Cerebellar cortex (tissue), 1 donor: Measurements from ENCODE around the gene MAPK4.
A peak's percentile ranks its signal among the peaks of the same experiment; 100 is the strongest.

Source experiments
- DNase-seq: peaks from one replicate; pipeline ENCODE4 v3.0.0-alpha.2; 2015; ENCODE audit warnings: low spot score

Gene MAPK4

DNA sequence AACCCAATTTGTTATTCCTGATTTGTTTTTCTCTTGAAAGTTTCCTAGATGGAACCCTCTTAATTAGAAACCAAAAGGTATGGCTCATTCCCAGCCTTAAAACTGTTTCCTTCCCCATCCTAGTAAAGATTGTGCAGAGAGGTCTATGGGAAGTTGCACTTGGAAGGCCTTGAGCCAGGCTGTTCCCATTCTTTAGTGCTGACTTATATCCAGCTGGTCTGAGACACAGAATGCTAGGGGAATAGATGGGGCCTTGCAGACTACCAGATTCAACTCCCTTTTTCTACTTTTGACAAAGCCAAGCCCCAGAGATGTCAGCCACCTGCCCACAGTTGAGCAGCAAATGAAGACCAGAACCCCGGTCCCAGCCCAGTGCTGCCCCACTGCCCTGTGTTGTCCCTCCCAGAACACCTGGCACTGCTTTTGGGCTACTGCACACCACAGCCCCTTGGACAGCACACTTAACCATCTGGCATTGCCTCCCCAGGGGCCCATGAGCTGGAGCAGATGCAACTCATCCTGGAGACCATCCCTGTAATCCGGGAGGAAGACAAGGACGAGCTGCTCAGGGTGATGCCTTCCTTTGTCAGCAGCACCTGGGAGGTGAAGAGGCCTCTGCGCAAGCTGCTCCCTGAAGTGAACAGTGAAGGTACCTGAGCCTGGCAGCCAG lies 161.7 kb downstream of the MAPK4 start:
- DNase-seq = no peak

DNA sequence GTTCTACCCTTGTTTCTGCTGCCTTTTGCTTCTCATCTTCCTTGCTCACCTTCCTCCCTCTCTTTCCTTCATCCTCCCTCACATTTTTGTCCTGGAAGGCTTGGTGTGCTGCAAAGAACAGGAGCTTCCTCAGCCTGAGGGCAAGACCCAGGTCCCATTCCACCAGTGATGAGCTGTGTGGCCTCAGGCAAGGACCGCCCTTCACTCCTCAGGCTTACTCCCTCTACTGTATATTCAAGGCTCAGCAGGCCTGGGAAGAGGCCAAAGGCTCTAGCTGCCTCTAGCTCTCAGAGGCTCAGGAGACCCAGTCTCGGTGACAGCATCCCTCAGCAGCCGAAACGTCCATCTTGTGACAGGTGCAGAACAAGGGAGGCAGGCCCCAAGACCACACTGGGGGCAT lies 162.4 kb downstream of the MAPK4 start:
- no peak for DNase-seq

DNA sequence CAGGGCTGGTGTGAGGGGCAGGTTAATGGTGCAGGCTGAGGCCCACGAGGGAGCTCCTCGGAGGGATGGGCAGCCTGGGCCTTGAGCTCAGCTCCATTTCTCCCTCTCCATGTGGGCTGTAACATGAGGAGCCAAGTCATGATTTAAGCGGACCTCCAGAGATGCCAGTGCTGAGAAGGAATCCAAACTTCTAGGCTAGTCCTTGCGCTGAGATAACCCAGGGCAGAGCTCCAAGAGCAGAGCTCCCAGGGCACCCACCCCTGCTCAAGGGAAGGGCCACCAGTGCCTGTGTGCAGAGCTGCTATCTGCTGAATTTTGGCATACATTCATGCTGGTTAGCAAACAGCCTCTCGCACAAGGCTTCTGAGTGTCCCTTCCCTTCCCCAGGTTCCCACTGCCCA lies 164.9 kb downstream of the MAPK4 start:
- DNase-seq = no peak

DNA sequence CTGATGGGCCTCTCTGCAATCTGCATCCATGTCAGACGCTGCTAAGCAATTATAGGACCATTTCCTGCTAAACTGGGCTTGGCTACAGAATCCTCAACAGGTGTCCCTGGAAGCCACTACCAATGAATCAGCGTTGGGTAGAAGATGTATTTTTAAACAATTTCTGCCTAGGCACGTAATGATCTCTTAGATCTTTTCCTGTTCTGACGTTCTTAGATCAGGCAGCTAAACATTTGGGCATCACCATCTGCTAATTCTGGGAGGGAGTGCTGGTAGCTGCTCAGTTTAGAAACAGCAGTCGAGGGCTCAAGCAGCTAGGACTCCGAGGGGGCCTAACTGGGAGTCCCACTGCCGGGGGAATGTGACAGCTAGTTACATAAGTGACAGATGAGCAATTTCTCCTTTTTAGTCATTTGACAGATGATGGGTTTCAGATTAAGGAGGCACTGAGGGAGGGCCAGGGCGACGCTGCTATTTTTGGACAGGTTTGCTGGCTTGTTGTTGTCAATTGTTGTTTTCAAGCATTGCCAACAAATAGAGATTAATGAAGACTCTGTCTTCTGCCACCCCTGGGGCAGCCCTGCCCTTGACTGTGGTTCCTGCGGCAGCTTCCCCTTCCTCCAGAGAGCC lies 167.2 kb downstream of the MAPK4 start:
- peak; percentile 82 for DNase-seq

DNA sequence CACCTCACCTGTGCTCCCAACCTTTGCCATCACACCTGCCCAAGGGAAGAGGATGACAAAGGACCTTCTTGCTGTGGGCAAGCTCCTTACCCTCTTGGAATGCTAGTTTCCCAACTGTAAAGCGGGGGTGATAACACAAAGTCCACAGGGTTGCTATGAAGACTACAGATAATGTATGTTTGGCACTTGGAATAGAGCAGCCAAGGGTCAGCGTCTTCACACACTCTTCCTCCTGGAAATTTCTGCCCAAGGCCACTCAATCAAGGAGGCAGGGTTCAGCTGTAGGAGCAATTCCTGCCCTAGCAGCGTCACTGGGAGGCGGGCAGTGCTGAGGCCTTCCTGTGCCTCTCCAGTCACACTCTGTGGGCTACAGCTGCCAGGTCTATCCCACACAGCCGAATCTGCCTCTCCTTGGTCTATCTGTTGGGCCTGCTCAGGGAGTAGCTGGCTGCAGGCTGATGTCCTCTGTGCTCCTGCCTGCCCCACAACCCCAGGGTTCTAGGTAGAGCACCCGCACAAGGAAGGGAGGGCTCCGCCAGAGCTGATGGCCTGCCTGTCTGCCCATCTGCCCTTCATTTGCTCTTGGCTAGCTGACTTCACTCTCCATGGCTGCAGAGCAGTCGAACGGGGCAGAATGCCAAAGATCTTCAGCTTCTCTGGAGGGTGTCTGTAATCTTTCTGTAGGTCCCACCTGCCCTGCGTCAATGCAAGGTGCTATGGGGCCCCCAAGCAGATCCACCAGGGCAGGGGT lies 168.0 kb downstream of the MAPK4 start:
- peak; percentile 93 for DNase-seq

DNA sequence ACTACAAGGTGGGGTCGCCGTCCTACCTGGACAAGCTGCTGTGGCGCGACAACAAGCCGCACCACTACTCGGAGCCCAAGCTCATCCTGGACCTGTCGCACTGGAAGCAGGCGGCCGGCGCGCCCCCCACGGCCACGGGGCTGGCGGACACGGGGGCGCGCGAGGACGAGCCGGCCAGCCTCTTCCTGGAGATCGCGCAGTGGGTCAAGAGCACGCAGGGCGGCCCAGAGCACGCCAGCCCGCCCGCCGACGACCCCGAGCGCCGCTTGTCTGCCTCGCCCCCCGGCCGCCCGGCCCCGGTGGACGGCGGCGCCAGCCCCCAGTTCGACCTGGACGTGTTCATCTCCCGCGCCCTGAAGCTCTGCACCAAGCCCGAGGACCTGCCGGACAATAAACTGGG lies 169.5 kb downstream of the MAPK4 start:
- no peak for DNase-seq

DNA sequence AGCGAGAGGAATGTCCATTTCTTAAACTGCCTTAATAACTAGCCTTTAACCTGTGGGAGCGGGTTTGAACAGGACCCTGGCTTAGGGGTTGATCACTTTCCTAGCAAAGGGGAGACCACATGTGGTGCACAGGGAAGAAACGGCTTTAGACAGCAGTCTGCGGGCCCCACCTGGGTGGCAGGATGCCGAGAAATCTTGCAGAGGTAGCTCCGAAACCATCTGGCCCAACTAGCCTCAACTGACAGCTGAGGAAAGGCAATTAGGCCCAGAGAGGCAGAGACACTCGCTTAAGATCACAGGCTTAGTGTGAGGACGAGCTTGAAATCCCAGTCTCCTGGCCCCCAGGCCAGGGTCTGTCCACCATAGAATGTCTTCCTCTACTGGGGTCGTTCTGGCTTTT lies 170.1 kb downstream of the MAPK4 start:
- no peak for DNase-seq

DNA sequence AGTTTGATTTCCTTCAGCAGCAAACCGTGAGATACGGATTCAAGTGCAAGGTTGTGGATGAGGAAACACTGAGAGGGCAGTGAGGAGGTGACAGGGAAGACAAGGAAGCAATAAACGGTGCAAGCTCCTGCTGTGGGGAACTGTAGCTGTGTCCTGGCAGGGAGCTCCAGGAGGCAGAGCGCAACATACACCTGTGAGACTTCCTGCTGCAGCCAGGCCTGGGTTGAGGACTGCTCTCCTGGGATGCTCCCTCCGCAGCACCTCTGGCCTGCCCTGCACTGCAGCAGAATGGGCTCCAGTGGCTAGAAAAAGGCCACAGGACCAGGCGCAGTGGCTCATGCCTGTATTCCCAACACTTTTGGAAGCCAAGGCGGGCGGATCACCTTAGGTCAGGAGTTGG lies 174.5 kb downstream of the MAPK4 start:
- no peak for DNase-seq

DNA sequence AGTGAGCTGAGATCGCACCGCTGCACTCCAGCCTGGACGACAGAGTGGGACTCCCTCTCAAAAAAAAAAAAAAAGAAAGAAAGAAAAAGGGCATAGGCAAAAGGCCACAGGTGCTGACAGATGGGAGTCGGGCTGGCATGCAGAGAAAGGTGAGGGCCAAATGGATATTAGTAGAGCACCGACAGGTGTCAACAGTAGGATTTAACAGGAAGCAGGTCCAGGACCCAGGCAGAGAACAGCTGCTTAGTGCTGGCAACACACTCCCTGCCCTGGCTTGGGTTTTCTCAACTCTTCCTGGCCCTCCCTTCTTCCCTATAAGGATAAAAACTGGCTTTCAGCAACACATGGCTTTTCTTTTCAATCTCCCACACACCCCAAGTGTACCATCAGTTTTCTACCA lies 175.0 kb downstream of the MAPK4 start:
- DNase-seq = peak; percentile 85

DNA sequence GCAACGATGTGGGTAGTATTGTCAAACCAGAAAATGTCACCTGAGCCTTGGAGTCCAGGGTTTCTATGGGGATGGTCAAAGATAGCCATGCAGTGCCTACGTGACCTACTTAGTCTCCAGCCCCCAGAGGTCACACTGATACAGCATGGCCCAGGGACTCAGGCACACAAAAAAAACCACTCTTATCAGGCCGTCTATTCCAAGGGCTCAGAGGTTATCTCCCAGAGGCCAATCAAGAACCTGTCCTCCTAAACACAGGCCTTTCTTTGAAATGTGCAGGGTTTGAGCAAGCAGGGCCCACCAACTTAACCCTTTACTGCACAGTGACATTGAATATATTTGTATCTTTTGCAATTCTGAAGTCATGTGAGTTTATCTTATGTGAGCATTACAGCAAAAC lies 177.2 kb downstream of the MAPK4 start:
- DNase-seq = no peak

DNA sequence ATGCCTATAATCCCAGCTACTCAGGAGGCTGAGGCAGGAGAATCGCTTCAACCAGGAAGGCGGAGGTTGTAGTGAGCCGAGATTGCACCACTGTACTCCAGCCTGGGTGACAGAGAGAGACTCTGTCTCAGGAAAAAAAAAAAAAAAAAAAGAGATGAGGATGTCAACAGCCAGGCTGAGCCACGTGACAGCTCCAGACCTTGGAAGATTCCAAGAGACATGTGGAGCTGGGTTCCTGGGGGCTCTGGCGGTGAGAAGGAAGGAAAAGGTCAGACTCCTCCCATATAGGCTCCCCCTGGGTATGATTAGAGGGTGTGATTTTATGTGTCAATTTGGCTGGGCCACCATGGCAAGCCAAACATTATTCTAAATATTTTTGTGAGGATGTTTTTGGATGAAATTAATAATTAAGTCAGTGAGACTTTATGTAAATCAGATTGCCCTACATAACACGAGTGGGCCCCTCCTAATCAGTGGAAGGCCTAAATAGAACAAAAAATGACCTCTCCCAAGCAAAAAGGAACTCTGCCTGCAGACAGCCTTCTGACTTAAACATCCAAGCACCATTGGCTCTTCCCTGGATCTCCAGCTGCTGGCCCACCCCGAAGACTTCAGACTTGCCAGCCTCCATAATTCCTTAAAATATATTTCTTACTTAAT lies 178.3 kb downstream of the MAPK4 start:
- DNase-seq = no peak

DNA sequence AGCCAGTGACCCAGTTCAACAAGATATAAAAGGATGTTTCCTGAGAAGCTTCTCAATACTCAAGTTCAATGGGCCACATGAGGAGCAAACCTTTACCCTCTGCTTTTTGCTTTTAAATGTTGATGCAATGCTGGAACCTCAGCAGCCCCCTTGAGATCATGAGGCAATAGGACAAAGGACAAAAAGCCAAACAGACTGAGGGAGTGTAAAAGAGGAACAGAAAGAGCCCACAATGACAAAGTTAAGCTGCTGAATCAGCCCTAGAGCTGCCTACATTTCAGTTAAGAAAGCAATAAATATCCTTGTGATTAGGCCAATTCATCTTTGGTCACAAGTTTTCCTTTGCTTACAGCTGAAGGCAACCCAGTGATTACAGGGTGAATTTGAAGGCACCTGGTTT lies 183.1 kb downstream of the MAPK4 start:
- DNase-seq = no peak

DNA sequence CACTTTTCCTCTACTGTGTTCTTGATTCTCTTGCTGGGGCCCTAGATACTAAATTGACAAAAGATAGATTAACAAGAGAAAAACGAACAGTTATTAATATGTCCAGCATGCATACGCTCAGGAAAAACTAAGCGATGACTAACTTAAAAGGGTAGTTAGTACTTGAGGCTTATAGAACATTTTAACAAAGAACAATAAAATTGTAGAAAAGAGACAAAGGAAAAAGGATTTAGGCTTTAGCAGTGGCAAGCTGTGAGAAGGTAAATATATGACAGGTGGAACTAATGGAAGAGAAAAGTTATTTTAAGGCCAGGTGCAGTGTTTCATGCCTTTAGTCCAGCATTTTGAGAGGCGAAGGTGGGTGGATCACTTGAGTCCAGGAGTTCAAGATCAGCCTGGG lies 184.4 kb downstream of the MAPK4 start:
- no peak for DNase-seq

DNA sequence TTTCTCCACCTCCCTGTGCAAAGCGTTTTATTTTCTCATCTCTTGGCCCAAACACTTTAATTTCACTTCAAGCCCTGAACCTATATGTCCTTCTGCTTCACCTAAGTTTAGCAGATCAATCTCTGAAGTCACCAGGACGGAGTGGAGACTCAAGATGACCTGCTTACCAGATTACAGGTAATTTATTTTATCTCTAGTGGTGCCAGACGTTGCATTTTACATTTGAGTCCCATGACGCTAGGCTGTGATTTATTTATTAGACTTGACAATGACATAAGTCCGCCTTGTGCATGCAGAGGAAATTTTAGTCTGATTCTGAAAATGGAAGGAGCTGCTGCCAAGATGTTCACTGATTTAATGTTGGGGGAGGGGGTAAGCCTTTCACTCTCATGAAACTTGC lies 186.1 kb downstream of the MAPK4 start:
- no peak for DNase-seq

DNA sequence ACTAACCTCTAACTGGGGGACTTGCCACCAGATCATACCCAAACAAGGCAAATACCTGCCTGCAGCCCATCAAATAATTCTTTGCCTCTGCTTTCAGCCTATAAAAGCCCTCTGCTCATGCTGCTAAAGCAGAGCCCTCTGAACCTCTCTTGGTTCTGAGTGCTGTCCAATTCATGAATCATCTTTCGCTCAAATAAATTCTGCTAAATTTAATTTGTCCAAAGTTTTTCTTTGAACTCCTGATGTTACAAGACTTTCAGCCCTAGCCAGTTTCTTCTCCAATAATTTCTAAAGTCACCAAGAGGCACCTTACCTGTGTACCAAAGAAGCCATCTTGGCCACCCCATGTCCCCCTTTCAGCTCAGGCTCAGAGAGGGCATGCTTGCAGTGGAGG lies 188.0 kb downstream of the MAPK4 start:
- no peak for DNase-seq

DNA sequence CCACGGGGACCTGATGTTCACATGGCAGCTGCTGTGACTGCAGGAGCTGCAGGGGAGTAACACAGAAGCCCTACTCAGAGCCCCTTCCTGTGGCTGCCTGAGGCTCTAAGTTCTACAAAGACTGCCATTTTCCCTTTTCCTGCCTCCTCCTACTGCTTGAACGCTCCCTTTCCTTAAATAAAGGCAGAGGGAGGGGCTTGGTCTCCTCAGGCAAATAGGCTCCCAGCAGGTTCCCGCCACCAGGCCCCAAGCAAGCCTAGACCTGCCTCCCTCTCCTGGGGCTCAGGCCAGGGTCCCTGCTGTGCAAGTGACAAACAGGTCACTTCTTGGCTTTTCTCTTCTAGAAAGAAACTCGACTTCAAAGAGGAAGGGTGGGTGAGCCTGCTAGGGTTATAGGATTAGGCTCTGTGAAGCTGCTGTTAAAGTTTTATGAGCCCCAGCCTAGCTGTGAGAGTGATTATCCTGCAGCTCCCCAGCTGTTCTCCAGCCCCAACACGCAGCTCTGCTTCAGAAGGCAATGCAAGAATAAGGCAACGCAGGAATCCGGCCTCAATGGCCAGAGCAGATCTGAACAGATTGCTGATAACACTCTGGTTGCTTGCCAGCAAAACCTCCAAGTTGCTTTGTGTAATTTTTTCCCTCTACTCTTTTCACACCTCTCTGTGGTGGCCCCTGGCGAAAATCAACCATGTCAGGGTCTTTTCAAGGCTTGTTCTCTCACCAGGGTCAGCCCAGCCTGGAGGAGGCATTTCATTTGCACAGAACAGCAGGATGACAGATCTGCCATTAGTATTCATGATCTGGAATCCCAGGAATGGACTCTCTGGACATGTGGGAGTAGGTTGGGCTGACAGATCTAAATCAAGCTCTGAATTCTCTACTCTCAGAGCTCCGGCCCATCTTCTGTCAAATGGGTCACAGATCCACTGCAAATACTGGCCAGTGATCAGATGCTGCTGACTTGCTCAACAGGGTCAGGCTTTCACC lies 188.6 kb downstream of the MAPK4 start:
- no peak for DNase-seq

DNA sequence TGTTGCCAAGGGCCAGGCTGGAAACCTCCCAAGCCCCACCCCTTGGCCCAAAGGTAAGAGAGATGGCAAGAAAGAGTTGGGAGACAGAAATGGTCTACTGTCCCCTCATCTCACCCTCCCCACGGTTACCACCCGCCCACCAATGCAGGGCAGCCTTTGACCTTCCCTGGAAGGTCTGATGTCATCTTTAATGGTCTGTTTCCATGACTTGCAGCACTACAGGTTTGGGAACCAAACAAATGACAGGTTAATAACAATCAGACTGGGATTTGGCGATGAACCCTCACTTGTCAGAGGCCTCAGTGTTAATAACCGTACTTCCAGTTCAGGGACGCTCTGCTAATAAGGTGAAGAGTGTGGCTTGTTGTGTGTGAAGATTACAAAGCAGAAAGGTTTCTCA lies 189.5 kb downstream of the MAPK4 start:
- no peak for DNase-seq

DNA sequence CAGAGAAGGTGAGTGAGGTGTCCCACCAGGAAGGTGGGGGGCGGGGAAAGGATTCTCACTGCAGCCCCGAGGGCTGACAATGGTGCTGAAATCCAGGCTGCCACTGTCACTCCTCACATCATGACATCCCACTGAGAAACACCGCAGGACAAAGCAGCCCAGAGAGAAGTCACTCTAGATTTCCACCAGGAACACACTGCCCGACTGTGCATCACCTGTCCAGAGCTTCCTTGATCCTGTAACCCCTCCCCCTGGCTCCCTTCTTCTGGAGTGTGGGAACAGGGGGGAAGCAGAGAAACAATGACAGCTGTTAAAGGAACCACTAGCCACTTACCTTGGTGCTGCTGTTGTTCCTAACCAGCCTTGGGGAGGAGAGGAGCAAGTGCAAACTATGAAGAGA lies 190.1 kb downstream of the MAPK4 start:
- no peak for DNase-seq

DNA sequence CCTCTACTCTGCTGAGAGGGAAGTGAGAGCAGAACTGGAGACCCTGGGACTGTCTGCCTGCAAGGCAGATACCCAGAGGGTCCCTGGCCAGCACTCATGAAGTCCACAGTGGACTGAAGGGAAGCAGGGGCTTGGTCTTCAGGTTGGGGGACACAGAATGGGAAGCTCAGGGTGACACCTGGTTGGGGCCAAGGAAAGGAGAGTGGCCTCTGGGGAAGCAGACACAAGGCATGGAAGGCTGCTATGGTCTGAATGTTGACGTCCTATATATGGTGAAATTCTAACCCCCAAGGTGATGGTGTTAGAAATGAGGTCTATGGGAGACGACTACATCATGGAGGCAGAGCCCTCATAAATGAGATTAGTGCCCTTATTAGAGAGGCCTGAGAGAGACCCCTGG lies 190.7 kb downstream of the MAPK4 start:
- no peak for DNase-seq

DNA sequence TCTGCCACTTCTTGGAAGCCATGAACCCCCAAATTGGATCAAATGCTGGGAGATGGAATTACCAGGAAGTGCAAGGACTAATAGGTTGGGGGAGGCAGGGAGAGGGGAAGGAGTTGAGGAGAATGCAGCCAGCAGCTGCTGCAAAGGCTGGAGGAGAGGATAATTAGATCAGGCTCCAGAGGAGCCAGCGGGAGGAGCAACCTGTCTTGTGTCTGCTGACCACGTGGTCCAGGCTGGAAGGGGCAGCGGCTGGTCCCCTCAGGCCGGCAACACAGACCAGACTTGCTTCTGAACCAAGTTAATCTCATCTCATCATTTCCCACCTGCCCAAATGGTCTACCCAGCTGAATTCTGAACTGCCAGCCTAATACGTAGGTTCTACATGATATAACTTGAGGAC lies 191.6 kb downstream of the MAPK4 start:
- no peak for DNase-seq

DNA sequence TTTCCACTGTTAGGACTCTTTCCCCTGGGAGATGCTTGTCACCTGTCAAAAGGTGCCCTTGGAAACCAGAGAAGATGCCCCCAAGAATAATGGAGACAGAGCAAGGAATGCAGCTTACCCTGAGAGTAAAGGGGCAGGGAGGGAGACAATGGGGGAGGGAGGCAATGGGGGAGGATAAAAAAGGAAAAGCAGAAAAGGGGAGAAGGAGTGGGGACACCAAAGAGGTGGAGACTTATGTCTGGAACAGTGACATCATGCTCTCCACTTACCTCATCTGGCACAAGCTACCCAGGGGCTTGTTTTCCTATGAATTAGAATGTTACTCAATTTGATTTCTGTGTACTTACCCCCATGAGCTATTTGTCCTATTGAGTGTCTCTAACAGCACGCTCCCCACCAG lies 192.1 kb downstream of the MAPK4 start:
- DNase-seq = no peak

DNA sequence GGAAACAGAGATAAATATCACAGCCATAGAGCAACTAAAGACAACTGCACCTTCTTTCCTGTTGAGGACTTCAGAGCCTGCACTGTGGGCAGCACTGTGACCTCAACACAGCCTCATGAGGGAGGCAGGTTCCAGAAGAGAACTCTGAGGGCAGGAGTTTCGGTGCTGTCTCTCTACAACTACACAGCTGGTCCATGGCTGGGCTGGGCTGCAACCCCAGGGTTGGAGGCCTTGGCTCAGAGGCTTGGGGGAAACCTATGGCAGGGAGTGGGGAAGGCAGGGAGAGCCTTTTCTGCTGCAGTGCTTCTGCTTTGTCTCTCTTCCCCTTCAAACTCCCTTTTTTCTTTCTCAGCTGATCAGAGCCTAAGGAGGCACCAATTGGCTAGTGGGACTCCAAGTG lies 193.4 kb downstream of the MAPK4 start:
- no peak for DNase-seq
